Neuronal stem cell (in vitro differentiated cells): Measurements from ENCODE around the gene CANT1.

ENCODE experiments used
- DNase-seq: peaks from one replicate; pipeline ENCODE4 v3.0.0-alpha.2; 2013; ENCODE audit warnings: low spot score
- H2AFZ ChIP-seq: one replicate; pipeline ENCODE4 v1.6.1; 2013; ENCODE audit warnings: mild to moderate bottlenecking, low read length, inconsistent platforms
- H2AK5ac ChIP-seq: 2 replicates; pipeline ENCODE4 v1.6.1; 2013; ENCODE audit warnings: low read depth, mild to moderate bottlenecking, inconsistent platforms, low read length, moderate library complexity, mixed read lengths
- H2BK120ac ChIP-seq: 2 replicates; pipeline ENCODE4 v1.6.1; 2013; ENCODE audit warnings: low read depth, mild to moderate bottlenecking, inconsistent platforms, low read length, moderate library complexity, mixed read lengths
- H2BK12ac ChIP-seq: one replicate; pipeline ENCODE4 v1.6.1; 2013; ENCODE audit warnings: low read length, inconsistent platforms
- H2BK15ac ChIP-seq: 2 replicates; pipeline ENCODE4 v1.6.1; 2013; ENCODE audit warnings: mild to moderate bottlenecking, low read length, inconsistent platforms, mixed read lengths
- H2BK5ac ChIP-seq: one replicate; pipeline ENCODE4 v1.6.1; 2013; ENCODE audit warnings: inconsistent platforms, mild to moderate bottlenecking, low read length, moderate library complexity
- H3K14ac ChIP-seq: one replicate; pipeline ENCODE4 v1.6.1; 2013; ENCODE audit warnings: low read length, inconsistent platforms
- H3K18ac ChIP-seq: 2 replicates; pipeline ENCODE4 v1.6.1; 2013; ENCODE audit warnings: low read length, inconsistent platforms
- H3K23ac ChIP-seq: 2 replicates; pipeline ENCODE4 v1.6.1; 2013; ENCODE audit warnings: low read depth, mild to moderate bottlenecking, mixed read lengths, low read length, inconsistent platforms; ENCODE audit not compliant: poor library complexity
- H3K27ac ChIP-seq: replicated peaks from 3 replicates; pipeline ENCODE4 v1.5.1; 2013; ENCODE audit warnings: low read length, inconsistent platforms
- H3K27me3 ChIP-seq, 3 experiments: 2 replicates each; pipeline ENCODE4 v1.6.1; 2013; ENCODE audit warnings: low read length in 3 of 3, mild to moderate bottlenecking in 2 of 3, inconsistent platforms in 1 of 3, low read depth in 1 of 3, mixed read lengths in 1 of 3, moderate library complexity in 1 of 3; ENCODE audit not compliant: control insufficient read depth in 3 of 3, insufficient read depth in 3 of 3
- H3K36me3 ChIP-seq, 2 donors: replicated peaks in 1 of 2; 2 replicates each; pipeline ENCODE4 v1.6.1; 2013; ENCODE audit warnings: low read length in 2 of 2; ENCODE audit not compliant: control insufficient read depth in 2 of 2, insufficient read depth in 2 of 2
- H3K4ac ChIP-seq: 2 replicates; pipeline ENCODE4 v1.6.1; 2013; ENCODE audit warnings: inconsistent platforms, mild to moderate bottlenecking, low read length, moderate library complexity
- H3K4me1 ChIP-seq, 2 donors: 1 replicate in 1 of 2; 2 replicates in 1 of 2; pipeline ENCODE4 v1.6.1; 2013; ENCODE audit warnings: low read length in 2 of 2, low read depth in 1 of 2; ENCODE audit not compliant: control insufficient read depth in 2 of 2, insufficient read depth in 1 of 2
- H3K4me2 ChIP-seq: one replicate; pipeline ENCODE4 v1.6.1; 2013; ENCODE audit warnings: mild to moderate bottlenecking, low read length, inconsistent platforms; ENCODE audit not compliant: insufficient read depth, poor library complexity, severe bottlenecking
- H3K4me3 ChIP-seq, 2 donors: 2 replicates each; pipeline ENCODE4 v1.5.1; 2013; ENCODE audit warnings: low read length in 2 of 2, mild to moderate bottlenecking in 2 of 2, inconsistent platforms in 1 of 2, moderate library complexity in 1 of 2
- H3K79me1 ChIP-seq: one replicate; pipeline ENCODE4 v1.6.1; 2013; ENCODE audit warnings: low read depth, mild to moderate bottlenecking, inconsistent platforms, low read length, moderate library complexity
- H3K9ac ChIP-seq: one replicate; pipeline ENCODE4 v1.6.1; 2013; ENCODE audit warnings: mild to moderate bottlenecking, low read depth, low read length, inconsistent platforms; ENCODE audit not compliant: poor library complexity
- H3K9me3 ChIP-seq, 2 donors: replicated peaks in 1 of 2; 2 replicates each; pipeline versions ENCODE3 to v1.6.1; 2013; ENCODE audit warnings: low read length in 2 of 2, mild to moderate bottlenecking in 2 of 2, inconsistent platforms in 1 of 2, low read depth in 1 of 2, mixed read lengths in 1 of 2, moderate library complexity in 1 of 2; ENCODE audit not compliant: control insufficient read depth in 2 of 2, insufficient read depth in 1 of 2
- H4K8ac ChIP-seq: one replicate; pipeline ENCODE4 v1.6.1; 2013; ENCODE audit warnings: low read depth, mild to moderate bottlenecking, inconsistent platforms, low read length, moderate library complexity
- H4K91ac ChIP-seq: one replicate; pipeline ENCODE4 v1.6.1; 2013; ENCODE audit warnings: low read length, low read depth, mild to moderate bottlenecking, inconsistent platforms; ENCODE audit not compliant: poor library complexity
- WGBS, 2 donors: extraction: QIAGEN DNeasy Blood & Tissue Kit; methylation state at CpG; one replicate each; pipeline ENCODE4 v1.1.7; 2013; ENCODE audit warnings: missing lambda C conversion rate in 2 of 2, mixed read lengths in 1 of 2; ENCODE audit not compliant: insufficient read length in 2 of 2, insufficient replicate concordance in 1 of 2; ENCODE audit errors: extremely low coverage in 2 of 2; 5-methylcytosine and 5-hydroxymethylcytosine counted together

The CANT1 gene

GRCh38 chr17:79054200-79054960 is 44.8 kb upstream of the CANT1 start:
- DNase-seq, result no peak
- H3K4me2 ChIP-seq, result no peak overlapping the region
- H3K27ac ChIP-seq, result no peak overlapping the region
- H3K18ac ChIP-seq, result no peak overlapping the region
- H2AK5ac ChIP-seq, result no peak overlapping the region
- no peaks in the 10 kb centered on the region for H3K79me1 ChIP-seq
- peaks cover 0 to 2% (median 0%) of the 10 kb centered on the region in 3 experiments for H3K27me3 ChIP-seq
- no peaks in the 10 kb centered on the region for H3K4me1 ChIP-seq
- no peak overlapping the region for H4K8ac ChIP-seq
- H3K4me3 ChIP-seq, result no peak overlapping the region
- H3K23ac ChIP-seq, result no peak overlapping the region
- peaks cover 5 to 13% of the 10 kb centered on the region in 2 donors for H3K9me3 ChIP-seq
- H3K9ac ChIP-seq, result no peak overlapping the region
- H2BK15ac ChIP-seq, result no peak overlapping the region
- no peak overlapping the region for H3K14ac ChIP-seq
- H2AFZ ChIP-seq, result no peak overlapping the region
- H3K4ac ChIP-seq, result no peak overlapping the region
- H4K91ac ChIP-seq, result no peak overlapping the region
- peaks cover 0 to 1% of the 10 kb centered on the region in 2 donors for H3K36me3 ChIP-seq
- no peak overlapping the region for H2BK5ac ChIP-seq
- no peak overlapping the region for H2BK12ac ChIP-seq
- no peak overlapping the region for H2BK120ac ChIP-seq
- WGBS, 2 donors, result no CpG with 5 or more reads among the region's 2 CpGs

GRCh38 chr17:79053251-79053925 is 43.8 kb upstream of the CANT1 start:
- Histone ChIP-seq H2AK5ac (no peak overlapping the region), H3K9me3 (peaks cover 5 to 13% of the 10 kb centered on the region in 2 donors), H3K4ac (no peak overlapping the region), H3K23ac (no peak overlapping the region), H2BK5ac (no peak overlapping the region), H3K4me1 (peaks cover 0 to 8% of the 10 kb centered on the region in 2 donors), H2BK12ac (no peak overlapping the region), H3K18ac (no peak overlapping the region), H3K27ac (no peak overlapping the region), H3K27me3 (peaks cover 0 to 7% (median 0%) of the 10 kb centered on the region in 3 experiments), H2BK120ac (no peak overlapping the region), H2AFZ (no peak overlapping the region), H3K9ac (no peak overlapping the region), H3K4me3 (no peak overlapping the region), H3K4me2 (no peak overlapping the region), H3K14ac (no peak overlapping the region), H4K91ac (no peak overlapping the region), H2BK15ac (no peak overlapping the region), H3K79me1 (no peaks in the 10 kb centered on the region), H3K36me3 (peaks cover 0 to 1% of the 10 kb centered on the region in 2 donors), H4K8ac (no peak overlapping the region)
- DNase-seq, result no peak
- WGBS, 2 donors, result no CpG with 5 or more reads among the region's 2 CpGs

- Histone ChIP-seq H3K27me3 (peaks cover 0 to 14% (median 0%) of the 10 kb centered on the region in 3 experiments), H2AFZ (no peak overlapping the region), H3K23ac (no peak overlapping the region), H2BK15ac (no peak overlapping the region), H3K27ac (no peak overlapping the region), H2BK12ac (no peak overlapping the region), H2AK5ac (no peak overlapping the region), H3K4me2 (no peak overlapping the region), H3K18ac (no peak overlapping the region), H3K36me3 (peaks cover 0 to 4% of the 10 kb centered on the region in 2 donors), H2BK120ac (no peak overlapping the region), H3K14ac (no peak overlapping the region), H3K79me1 (no peaks in the 10 kb centered on the region), H4K91ac (no peak overlapping the region), H2BK5ac (no peak overlapping the region), H3K4me1 (peaks cover 0 to 11% of the 10 kb centered on the region in 2 donors), H3K4me3 (no peak overlapping the region), H3K4ac (no peak overlapping the region), H3K9me3 (peaks cover 8% of the 10 kb centered on the region in 2 donors), H4K8ac (no peak overlapping the region), H3K9ac (no peak overlapping the region)
- DNase-seq, result no peak
- no CpG with 5 or more reads among the region's 1 CpG for WGBS, 2 donors
Observed at GRCh38 chr17:79052131-79052530, 42.6 kb upstream of the CANT1 start.

GRCh38 chr17:79051306-79051705 is 41.7 kb upstream of the CANT1 start:
- H2BK5ac ChIP-seq, result no peak overlapping the region
- H3K14ac ChIP-seq, result no peak overlapping the region
- peaks cover 8% of the 10 kb centered on the region in 2 donors for H3K9me3 ChIP-seq
- no CpG with 5 or more reads among the region's 6 CpGs for WGBS, 2 donors
- H3K36me3 ChIP-seq, result peaks cover 0 to 4% of the 10 kb centered on the region in 2 donors
- no peak for DNase-seq
- H2AK5ac ChIP-seq, result no peak overlapping the region
- H3K79me1 ChIP-seq, result no peaks in the 10 kb centered on the region
- H2BK12ac ChIP-seq, result no peak overlapping the region
- H3K27me3 ChIP-seq, result peaks cover 0 to 19% (median 0%) of the 10 kb centered on the region in 3 experiments
- peaks cover 0 to 11% of the 10 kb centered on the region in 2 donors for H3K4me1 ChIP-seq
- no peak overlapping the region for H3K4me2 ChIP-seq
- H3K9ac ChIP-seq, result no peak overlapping the region
- no peak overlapping the region for H4K8ac ChIP-seq
- no peak overlapping the region for H3K4me3 ChIP-seq
- no peak overlapping the region for H2BK15ac ChIP-seq
- H2BK120ac ChIP-seq, result no peak overlapping the region
- no peak overlapping the region for H3K27ac ChIP-seq
- H3K23ac ChIP-seq, result no peak overlapping the region
- H2AFZ ChIP-seq, result no peak overlapping the region
- no peak overlapping the region for H4K91ac ChIP-seq
- H3K18ac ChIP-seq, result no peak overlapping the region
- H3K4ac ChIP-seq, result no peak overlapping the region
